Measurements from ENCODE around the gene KLHL30.

Gene KLHL30

GRCh38 chr2:238129166-238130010 lies 9.1 kb upstream of the KLHL30 start:
- WGBS, 2 experiments (ENCODE audit: insufficient coverage in 2 of 2): 92 to 94% methylated on average over 20 to 22 of the region's 22 CpGs
- H3K4me3 ChIP-seq (ENCODE audit: extremely low read depth, insufficient read depth, low read length, poor library complexity, severe bottlenecking): no peak overlapping the region
- no peak overlapping the region for H3K27ac ChIP-seq (ENCODE audit: low read depth, low read length, severe bottlenecking)
- H3K9me3 ChIP-seq (ENCODE audit: control insufficient read depth, low read length): no peaks in the 10 kb centered on the region
- H3K4me1 ChIP-seq (ENCODE audit: control insufficient read depth, insufficient read depth, low read length, poor library complexity, severe bottlenecking): no peaks in the 10 kb centered on the region
- no peaks in the 10 kb centered on the region for H3K36me3 ChIP-seq (ENCODE audit: control insufficient read depth, insufficient read depth, low read length)

GRCh38 chr2:238130111-238130695 lies 8.3 kb upstream of the KLHL30 start:
- Histone ChIP-seq H3K36me3 (ENCODE audit: control insufficient read depth, insufficient read depth, low read length) (no peaks in the 10 kb centered on the region), H3K4me1 (ENCODE audit: control insufficient read depth, insufficient read depth, low read length, poor library complexity, severe bottlenecking) (no peaks in the 10 kb centered on the region), H3K4me3 (ENCODE audit: extremely low read depth, insufficient read depth, low read length, poor library complexity, severe bottlenecking) (no peak overlapping the region), H3K9me3 (ENCODE audit: control insufficient read depth, low read length) (no peaks in the 10 kb centered on the region), H3K27ac (ENCODE audit: low read depth, low read length, severe bottlenecking) (no peak overlapping the region)
- WGBS, 2 experiments (ENCODE audit: insufficient coverage in 2 of 2): 89 to 93% methylated on average over 26 to 27 of the region's 28 CpGs

- H3K27ac ChIP-seq (ENCODE audit: low read depth, low read length, severe bottlenecking): no peak overlapping the region
- no peaks in the 10 kb centered on the region for H3K36me3 ChIP-seq (ENCODE audit: control insufficient read depth, insufficient read depth, low read length)
- WGBS, 2 experiments (ENCODE audit: insufficient coverage in 2 of 2): 93 to 94% methylated on average over 51 to 67 of the region's 68 CpGs
These were observed 7.5 kb upstream of the KLHL30 start for GRCh38 chr2:238130696-238131628.

GRCh38 chr2:238131761-238132462 lies 6.6 kb upstream of the KLHL30 start:
- Histone ChIP-seq H3K4me1 (ENCODE audit: control insufficient read depth, insufficient read depth, low read length, poor library complexity, severe bottlenecking) (no peaks in the 10 kb centered on the region), H3K9me3 (ENCODE audit: control insufficient read depth, low read length) (no peaks in the 10 kb centered on the region), H3K4me3 (ENCODE audit: extremely low read depth, insufficient read depth, low read length, poor library complexity, severe bottlenecking) (no peak overlapping the region), H3K36me3 (ENCODE audit: control insufficient read depth, insufficient read depth, low read length) (no peaks in the 10 kb centered on the region), H3K27ac (ENCODE audit: low read depth, low read length, severe bottlenecking) (no peak overlapping the region)
- WGBS, 2 experiments (ENCODE audit: insufficient coverage in 2 of 2): 87 to 89% methylated on average over 10 to 14 of the region's 14 CpGs

More at GRCh38 chr2:238130696-238131628, 7.5 kb upstream of the KLHL30 start:
- no peaks in the 10 kb centered on the region for H3K9me3 ChIP-seq (ENCODE audit: control insufficient read depth, low read length)
- H3K4me1 ChIP-seq (ENCODE audit: control insufficient read depth, insufficient read depth, low read length, poor library complexity, severe bottlenecking): no peaks in the 10 kb centered on the region
- H3K4me3 ChIP-seq (ENCODE audit: extremely low read depth, insufficient read depth, low read length, poor library complexity, severe bottlenecking): no peak overlapping the region

- Histone ChIP-seq H3K9me3 (ENCODE audit: control insufficient read depth, low read length) (no peaks in the 10 kb centered on the region), H3K4me1 (ENCODE audit: control insufficient read depth, insufficient read depth, low read length, poor library complexity, severe bottlenecking) (no peaks in the 10 kb centered on the region), H3K36me3 (ENCODE audit: control insufficient read depth, insufficient read depth, low read length) (no peaks in the 10 kb centered on the region), H3K4me3 (ENCODE audit: extremely low read depth, insufficient read depth, low read length, poor library complexity, severe bottlenecking) (no peak overlapping the region), H3K27ac (ENCODE audit: low read depth, low read length, severe bottlenecking) (no peak overlapping the region)
- WGBS, 2 experiments (ENCODE audit: insufficient coverage in 2 of 2): 90% methylated on average over 19 to 23 of the region's 23 CpGs
These were observed 5.7 kb upstream of the KLHL30 start for GRCh38 chr2:238132463-238133450.

GRCh38 chr2:238133499-238134392 lies 4.7 kb upstream of the KLHL30 start:
- H3K36me3 ChIP-seq (ENCODE audit: control insufficient read depth, insufficient read depth, low read length): no peaks in the 10 kb centered on the region
- 79 to 80% methylated on average over 13 to 14 of the region's 14 CpGs for WGBS, 2 experiments (ENCODE audit: insufficient coverage in 2 of 2)
- H3K27ac ChIP-seq (ENCODE audit: low read depth, low read length, severe bottlenecking): no peak overlapping the region
- no peaks in the 10 kb centered on the region for H3K9me3 ChIP-seq (ENCODE audit: control insufficient read depth, low read length)
- no peak overlapping the region for H3K4me3 ChIP-seq (ENCODE audit: extremely low read depth, insufficient read depth, low read length, poor library complexity, severe bottlenecking)
- peaks cover 6% of the 10 kb centered on the region for H3K4me1 ChIP-seq (ENCODE audit: control insufficient read depth, insufficient read depth, low read length, poor library complexity, severe bottlenecking)

- Histone ChIP-seq H3K27ac (ENCODE audit: low read depth, low read length, severe bottlenecking) (no peak overlapping the region), H3K4me1 (ENCODE audit: control insufficient read depth, insufficient read depth, low read length, poor library complexity, severe bottlenecking) (peaks cover 11% of the 10 kb centered on the region), H3K4me3 (ENCODE audit: extremely low read depth, insufficient read depth, low read length, poor library complexity, severe bottlenecking) (no peak overlapping the region), H3K36me3 (ENCODE audit: control insufficient read depth, insufficient read depth, low read length) (no peaks in the 10 kb centered on the region), H3K9me3 (ENCODE audit: control insufficient read depth, low read length) (no peaks in the 10 kb centered on the region)
- WGBS, 2 experiments (ENCODE audit: insufficient coverage in 2 of 2): 92% methylated on average over 8 to 11 of the region's 11 CpGs
These were observed 4.1 kb upstream of the KLHL30 start for GRCh38 chr2:238134393-238134785.

GRCh38 chr2:238135601-238136150 lies 2.8 kb upstream of the KLHL30 start:
- H3K4me1 ChIP-seq (ENCODE audit: control insufficient read depth, insufficient read depth, low read length, poor library complexity, severe bottlenecking): peaks cover 11% of the 10 kb centered on the region
- H3K9me3 ChIP-seq (ENCODE audit: control insufficient read depth, low read length): no peaks in the 10 kb centered on the region
- no peak overlapping the region for H3K4me3 ChIP-seq (ENCODE audit: extremely low read depth, insufficient read depth, low read length, poor library complexity, severe bottlenecking)
- no peaks in the 10 kb centered on the region for H3K36me3 ChIP-seq (ENCODE audit: control insufficient read depth, insufficient read depth, low read length)
- WGBS, 2 experiments (ENCODE audit: insufficient coverage in 2 of 2): 90 to 94% methylated on average over 9 to 12 of the region's 15 CpGs
- no peak overlapping the region for H3K27ac ChIP-seq (ENCODE audit: low read depth, low read length, severe bottlenecking)

Data from mesodermal cell (in vitro differentiated cells).